ENCODE data around the gene CD164. TPM values are rescaled to one million over a fixed set of nuclear protein-coding genes. Genes with fewer than 3 reads are reported as not detected.

Gene CD164
- total RNA-seq, 4 donors from 2014 or later, result 87.2 to 198 (median 166) TPM

DNA sequence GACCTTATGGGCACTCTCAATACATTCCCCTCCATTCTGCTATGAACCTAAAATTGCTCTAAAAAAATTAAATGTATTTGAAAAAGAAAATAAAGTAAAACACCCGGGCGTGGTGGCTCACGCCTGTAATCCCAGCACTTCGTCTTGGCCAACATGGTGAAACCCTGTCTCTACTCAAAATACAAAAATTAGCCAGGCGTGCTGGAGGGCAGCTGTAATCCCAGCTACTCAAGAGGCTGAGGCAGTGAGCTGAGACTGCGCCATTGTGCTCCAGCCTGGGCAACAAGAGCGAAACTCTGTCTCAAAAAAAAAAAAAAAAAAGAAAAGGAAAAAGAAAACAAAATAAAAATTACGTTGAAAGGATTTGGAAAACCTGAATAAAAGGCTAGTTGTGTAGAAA, 60.5 kb downstream of the CD164 start:
- ATAC-seq, result no peak
- no peaks in the 10 kb centered on the region for H3K4me1 ChIP-seq
- H3K27me3 ChIP-seq, result no peaks in the 10 kb centered on the region
- no peaks in the 10 kb centered on the region for H3K36me3 ChIP-seq
- no peak overlapping the region for H3K27ac ChIP-seq
- H3K4me3 ChIP-seq, result no peak overlapping the region
- TF ChIP-seq POLR2AphosphoS5 (IDR thresholded peaks at IDR 0.05) (no peak), POLR2A (IDR thresholded peaks at IDR 0.05) (no peak), EP300 (IDR thresholded peaks at IDR 0.05) (no peak)
- TF ChIP-seq, protein P1, sequence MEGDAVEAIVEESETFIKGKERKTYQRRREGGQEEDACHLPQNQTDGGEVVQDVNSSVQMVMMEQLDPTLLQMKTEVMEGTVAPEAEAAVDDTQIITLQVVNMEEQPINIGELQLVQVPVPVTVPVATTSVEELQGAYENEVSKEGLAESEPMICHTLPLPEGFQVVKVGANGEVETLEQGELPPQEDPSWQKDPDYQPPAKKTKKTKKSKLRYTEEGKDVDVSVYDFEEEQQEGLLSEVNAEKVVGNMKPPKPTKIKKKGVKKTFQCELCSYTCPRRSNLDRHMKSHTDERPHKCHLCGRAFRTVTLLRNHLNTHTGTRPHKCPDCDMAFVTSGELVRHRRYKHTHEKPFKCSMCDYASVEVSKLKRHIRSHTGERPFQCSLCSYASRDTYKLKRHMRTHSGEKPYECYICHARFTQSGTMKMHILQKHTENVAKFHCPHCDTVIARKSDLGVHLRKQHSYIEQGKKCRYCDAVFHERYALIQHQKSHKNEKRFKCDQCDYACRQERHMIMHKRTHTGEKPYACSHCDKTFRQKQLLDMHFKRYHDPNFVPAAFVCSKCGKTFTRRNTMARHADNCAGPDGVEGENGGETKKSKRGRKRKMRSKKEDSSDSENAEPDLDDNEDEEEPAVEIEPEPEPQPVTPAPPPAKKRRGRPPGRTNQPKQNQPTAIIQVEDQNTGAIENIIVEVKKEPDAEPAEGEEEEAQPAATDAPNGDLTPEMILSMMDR (IDR thresholded peaks at IDR 0.05), result no peak
- 80 to 90% methylated on average over 5 to 8 of the region's 8 CpGs for WGBS, 2 donors (ENCODE audit: low coverage in 1 of 2)
- no peaks in the 10 kb centered on the region for H3K9me3 ChIP-seq

DNA sequence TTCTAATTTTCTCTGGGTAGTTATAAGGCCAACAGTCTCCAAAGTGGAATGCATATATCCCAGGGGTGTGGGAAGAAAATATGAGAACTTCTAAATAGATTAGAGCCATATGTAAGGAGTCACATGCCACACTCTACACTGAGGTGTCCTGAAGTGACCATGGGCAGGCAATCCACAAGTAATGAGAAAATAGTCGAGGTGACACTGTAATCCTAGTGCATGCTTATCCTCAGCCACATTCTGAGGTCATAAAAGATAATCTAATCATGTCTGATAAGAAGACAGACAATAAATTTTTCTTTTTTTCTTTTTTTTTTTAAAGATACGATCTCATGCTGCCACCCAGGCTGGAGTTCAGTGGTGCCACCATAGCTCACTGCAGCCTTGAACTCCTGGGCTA, 62.2 kb downstream of the CD164 start:
- ATAC-seq, result no peak
- 90 to 94% methylated on average over 2 of the region's 2 CpGs for WGBS, 2 donors (ENCODE audit: low coverage in 1 of 2)
- TF ChIP-seq POLR2AphosphoS5 (IDR thresholded peaks at IDR 0.05), result no peak
- TF ChIP-seq EP300 (IDR thresholded peaks at IDR 0.05), result no peak
- TF ChIP-seq, protein P1 (IDR thresholded peaks at IDR 0.05), result no peak
- TF ChIP-seq POLR2A (IDR thresholded peaks at IDR 0.05), result no peak
- no peaks in the 10 kb centered on the region for H3K27me3 ChIP-seq
- H3K36me3 ChIP-seq, result no peaks in the 10 kb centered on the region
- no peaks in the 10 kb centered on the region for H3K9me3 ChIP-seq
- no peaks in the 10 kb centered on the region for H3K4me1 ChIP-seq
- H3K27ac ChIP-seq, result no peak overlapping the region
- no peak overlapping the region for H3K4me3 ChIP-seq

DNA sequence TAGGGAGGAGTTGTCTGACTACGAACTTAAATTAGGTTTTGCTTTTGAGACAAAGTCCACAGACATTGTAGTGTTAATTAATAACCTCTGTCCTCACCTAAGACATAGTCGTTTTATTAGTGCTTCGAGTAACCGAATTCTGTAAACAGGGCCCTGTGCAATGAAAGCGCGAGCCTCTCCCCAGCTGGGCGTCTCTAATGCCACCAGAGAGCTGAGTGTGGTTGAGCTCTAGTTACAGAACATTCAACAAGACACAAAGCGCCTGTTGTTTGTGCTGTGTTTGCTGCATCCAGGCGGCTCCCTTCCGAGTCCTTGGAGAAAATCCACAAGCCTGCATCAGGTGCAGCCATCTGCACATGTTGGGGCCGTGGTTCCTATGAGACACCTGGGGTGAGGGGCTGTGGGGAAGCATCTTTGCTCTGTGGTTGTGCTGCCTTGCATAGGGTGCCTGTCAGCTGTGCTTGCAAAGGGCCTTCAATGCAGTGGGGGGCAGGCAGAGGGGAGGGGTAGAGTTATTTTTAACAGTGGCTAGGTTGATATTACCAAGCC, 63.9 kb downstream of the CD164 start:
- Histone ChIP-seq H3K9me3 (no peaks in the 10 kb centered on the region), H3K36me3 (no peaks in the 10 kb centered on the region), H3K4me1 (no peaks in the 10 kb centered on the region), H3K4me3 (no peak overlapping the region), H3K27me3 (no peaks in the 10 kb centered on the region), H3K27ac (no peak overlapping the region)
- 49 to 100% methylated on average over 1 to 5 of the region's 11 CpGs for WGBS, 2 donors (ENCODE audit: low coverage in 1 of 2)
- TF ChIP-seq POLR2AphosphoS5 (IDR thresholded peaks at IDR 0.05), result no peak
- no peak for TF ChIP-seq EP300 (IDR thresholded peaks at IDR 0.05)
- TF ChIP-seq, protein P1 (IDR thresholded peaks at IDR 0.05), result no peak
- TF ChIP-seq POLR2A (IDR thresholded peaks at IDR 0.05), result no peak
- ATAC-seq, result no peak

DNA sequence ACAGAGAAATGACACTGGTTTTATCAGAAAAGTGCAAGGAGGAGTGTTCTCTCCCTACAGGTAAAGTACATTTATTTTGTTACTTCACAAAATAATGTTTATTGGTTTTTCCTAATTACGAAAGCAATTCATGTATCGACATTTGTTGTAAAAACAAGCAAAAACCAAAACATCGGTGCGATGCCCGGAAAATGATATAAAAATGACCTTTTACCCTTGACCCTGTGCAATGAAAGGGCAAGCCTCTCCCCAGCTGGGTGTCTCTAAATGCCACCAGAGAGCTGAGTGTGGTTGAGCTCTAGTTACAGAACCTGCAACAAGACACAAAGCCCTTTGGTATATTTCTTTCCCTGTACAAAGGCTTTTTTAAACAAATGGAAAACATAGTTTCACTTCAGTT, 65.4 kb downstream of the CD164 start:
- Histone ChIP-seq H3K4me3 (no peak overlapping the region), H3K36me3 (no peaks in the 10 kb centered on the region), H3K27me3 (no peaks in the 10 kb centered on the region), H3K27ac (no peak overlapping the region), H3K4me1 (no peaks in the 10 kb centered on the region), H3K9me3 (no peaks in the 10 kb centered on the region)
- WGBS, 2 donors (ENCODE audit: low coverage in 1 of 2), result 88 to 96% methylated on average over 5 of the region's 5 CpGs
- no peak for ATAC-seq
- TF ChIP-seq EP300 (IDR thresholded peaks at IDR 0.05) (no peak), POLR2A (IDR thresholded peaks at IDR 0.05) (no peak)
- TF ChIP-seq, protein P1 (IDR thresholded peaks at IDR 0.05), result no peak

Other genes starting within 250 kb of the CD164 start
- 1 to 10 TPM; 1.9 to 9.0 (median 2.5) TPM for gene PPIL6, start 58.2 kb upstream of the CD164 start, total RNA-seq
- 1 to 10 TPM; 3.5 to 7.5 (median 6.4) TPM for gene SMPD2, start 58.3 kb upstream of the CD164 start, total RNA-seq
- gene MICAL1, start 73.3 kb upstream of the CD164 start, total RNA-seq, result 10 to 100 TPM; 13.6 to 26.8 (median 20.9) TPM
- gene ZBTB24, start 100.8 kb upstream of the CD164 start, total RNA-seq, result 1 to 10 TPM; 6.2 to 8.9 (median 7.0) TPM

Measured in gastroesophageal sphincter (tissue), 4 donors.